Activated CD4-positive, alpha-beta memory T cell treated with anti-CD3 and anti-CD28 coated beads, Interleukin-2, amount 10 ng/mL, durations not matched to agents 7 days and 5 days (primary cell): ENCODE data around the gene FETUB. TPM values are rescaled to one million over a fixed set of nuclear protein-coding genes. Genes with fewer than 3 reads are reported as not detected.
"Not testable (repeated sequence)": the region's sequence is repeated elsewhere in the genome, so short reads cannot be mapped to it uniquely, and the experiment has no call there.

Experiments
- CTCF ChIA-PET: fragments of 350-600 bp; sonication (Branson Sonifier 250); formaldehyde crosslinking; loops from one replicate; lab custom pipeline; 2021; ENCODE audit warnings: antibody characterized with exemption, inconsistent platforms; lab: Charles Lee
- POLR2A ChIA-PET: fragments of 350-600 bp; sonication (Branson Sonifier 250); formaldehyde crosslinking; loops from one replicate; lab custom pipeline; 2021; ENCODE audit warnings: antibody characterized with exemption; lab: Charles Lee
- DNase-seq: peaks from one replicate; pipeline ENCODE4 v3.0.0-alpha.2; 2020
- H3K27ac Mint-ChIP-seq: one replicate; pipeline ENCODE4 v1.8.0; 2021; ENCODE audit warnings: mild to moderate bottlenecking, mixed read lengths
- H3K27me3 Mint-ChIP-seq: one replicate; pipeline ENCODE4 v1.8.0; 2021; ENCODE audit warnings: mixed read lengths
- H3K36me3 Mint-ChIP-seq: one replicate; pipeline ENCODE4 v1.8.0; 2021; ENCODE audit warnings: low read depth, mixed read lengths
- H3K4me1 Mint-ChIP-seq: one replicate; pipeline ENCODE4 v1.8.0; 2021; ENCODE audit warnings: mixed read lengths
- H3K4me3 Mint-ChIP-seq: one replicate; pipeline ENCODE4 v1.8.0; 2021; ENCODE audit warnings: mild to moderate bottlenecking, mixed read lengths
- H3K9me3 Mint-ChIP-seq: one replicate; pipeline ENCODE4 v1.8.0; 2021; ENCODE audit warnings: mixed read lengths
- total RNA-seq, 2 experiments: library from RNA; stranded (reverse); gene quantifications; one replicate each; pipeline ENCODE4 v1.2.3, GENCODE V29; 2021

FETUB gene
- total RNA-seq, 2 experiments from 2014 or later = not detected

DNA sequence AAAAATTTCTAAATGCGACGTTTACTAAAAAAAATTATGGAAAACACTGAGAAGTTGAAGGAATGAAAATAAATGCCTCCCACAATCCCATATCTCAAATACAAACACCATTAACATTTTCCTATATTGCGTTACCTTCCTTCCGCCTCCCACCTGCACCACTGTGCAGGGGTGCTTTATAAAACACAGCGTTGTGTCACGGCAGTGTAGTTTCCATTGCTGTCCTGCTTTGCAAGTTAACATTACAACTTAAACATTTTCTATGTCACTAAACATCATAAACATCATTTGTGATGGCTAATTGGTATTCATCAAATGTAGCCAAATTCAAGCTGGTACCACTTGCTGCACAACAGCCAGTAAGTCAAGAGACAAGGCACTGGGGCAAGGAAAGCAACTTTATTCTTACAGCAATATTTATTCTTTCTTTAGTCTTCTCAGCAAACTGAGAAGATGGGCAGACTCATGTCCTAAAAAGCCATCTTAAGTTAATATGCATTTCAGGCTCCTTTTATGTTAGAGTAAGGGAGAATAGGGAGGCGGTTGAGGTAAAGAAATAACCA is 12.3 kb upstream of the FETUB start:
- POLR2A ChIA-PET = no interaction called here
- Mint-ChIP-seq H3K36me3 (no peaks in the 10 kb centered on the region), H3K27ac (no peak overlapping the region), H3K9me3 (peaks cover 2% of the 10 kb centered on the region), H3K4me1 (no peaks in the 10 kb centered on the region), H3K4me3 (no peak overlapping the region), H3K27me3 (peaks cover 26% of the 10 kb centered on the region)
- DNase-seq = no peak
- CTCF ChIA-PET = no interaction called here

- Mint-ChIP-seq H3K4me3 (no peak overlapping the region), H3K27me3 (peaks cover 25% of the 10 kb centered on the region), H3K36me3 (no peaks in the 10 kb centered on the region), H3K27ac (no peak overlapping the region), H3K9me3 (peaks cover 2% of the 10 kb centered on the region), H3K4me1 (no peaks in the 10 kb centered on the region)
- ChIA-PET CTCF (interaction anchor here (0.7 to 2.8 kb wide), 2 partner anchors 12 to 14 kb away, joined by 3 to 11 read pairs; no protein-coding TSS in a partner anchor), POLR2A (no interaction called here)
- DNase-seq = no peak
Measured at GRCh38 chr3:186628756-186629155, 11.4 kb upstream of the FETUB start.

GRCh38 chr3:186630950-186631641 is 9.1 kb upstream of the FETUB start:
- Mint-ChIP-seq H3K36me3 (no peaks in the 10 kb centered on the region), H3K9me3 (peaks cover 2% of the 10 kb centered on the region), H3K4me3 (no peak overlapping the region), H3K4me1 (no peaks in the 10 kb centered on the region), H3K27ac (no peak overlapping the region), H3K27me3 (peaks cover 25% of the 10 kb centered on the region)
- ChIA-PET CTCF (interaction anchor here (1.0 to 2.8 kb wide), 3 partner anchors 12 to 16 kb away, joined by 3 to 11 read pairs (median 6); no protein-coding TSS in a partner anchor), POLR2A (no interaction called here)
- DNase-seq = no peak

DNA sequence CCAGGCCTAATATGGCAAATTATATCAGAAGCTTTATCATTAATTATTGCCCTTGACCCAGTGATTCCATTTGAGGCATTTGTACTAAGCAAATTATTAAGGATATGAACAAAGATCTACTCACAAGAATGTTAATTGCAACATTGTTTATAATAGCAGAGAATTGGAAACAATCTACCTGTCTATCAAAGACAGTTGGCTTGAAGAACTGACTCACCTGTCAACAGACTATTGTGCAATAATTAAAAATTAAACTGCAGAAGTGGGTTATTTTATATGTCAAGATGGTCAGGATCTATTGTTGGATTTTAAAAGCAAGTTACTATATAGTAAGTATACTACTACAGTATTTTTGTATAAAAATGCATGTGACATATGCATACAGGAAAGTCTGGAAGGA is 6.7 kb upstream of the FETUB start:
- Mint-ChIP-seq H3K9me3 (no peaks in the 10 kb centered on the region), H3K36me3 (no peaks in the 10 kb centered on the region), H3K27me3 (peaks cover 26% of the 10 kb centered on the region), H3K4me3 (no peak overlapping the region), H3K27ac (no peak overlapping the region), H3K4me1 (no peaks in the 10 kb centered on the region)
- DNase-seq = no peak
- CTCF ChIA-PET = interaction anchor here (1.4 kb wide), 1 partner anchor 19 kb away, joined by 5 read pairs; no protein-coding TSS in a partner anchor
- POLR2A ChIA-PET = no interaction called here

DNA sequence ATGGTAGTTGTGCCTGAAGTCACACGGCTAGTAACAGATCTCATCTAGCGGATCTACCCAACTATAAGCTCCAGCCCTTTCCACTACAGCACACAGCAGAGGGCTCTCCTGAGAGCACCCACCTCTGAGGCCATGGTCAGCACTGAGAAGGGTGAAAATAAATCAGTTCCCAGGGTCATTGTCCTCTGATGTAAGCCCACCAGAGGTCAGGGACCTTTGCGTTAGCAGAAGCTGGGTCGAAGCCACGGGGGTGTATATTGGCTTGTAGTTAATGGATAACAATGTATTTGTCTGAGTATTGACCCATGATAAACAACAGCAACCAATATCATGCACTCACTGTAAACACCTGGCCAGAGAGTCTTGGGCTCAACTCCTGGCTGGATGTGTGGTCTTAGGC is 6.0 kb upstream of the FETUB start:
- H3K4me1 Mint-ChIP-seq, H3K27ac Mint-ChIP-seq, CTCF ChIA-PET, POLR2A ChIA-PET, H3K9me3 Mint-ChIP-seq, DNase-seq, H3K36me3 Mint-ChIP-seq, H3K4me3 Mint-ChIP-seq: not testable (repeated sequence)
- H3K27me3 Mint-ChIP-seq = peaks cover 28% of the 10 kb centered on the region

DNA sequence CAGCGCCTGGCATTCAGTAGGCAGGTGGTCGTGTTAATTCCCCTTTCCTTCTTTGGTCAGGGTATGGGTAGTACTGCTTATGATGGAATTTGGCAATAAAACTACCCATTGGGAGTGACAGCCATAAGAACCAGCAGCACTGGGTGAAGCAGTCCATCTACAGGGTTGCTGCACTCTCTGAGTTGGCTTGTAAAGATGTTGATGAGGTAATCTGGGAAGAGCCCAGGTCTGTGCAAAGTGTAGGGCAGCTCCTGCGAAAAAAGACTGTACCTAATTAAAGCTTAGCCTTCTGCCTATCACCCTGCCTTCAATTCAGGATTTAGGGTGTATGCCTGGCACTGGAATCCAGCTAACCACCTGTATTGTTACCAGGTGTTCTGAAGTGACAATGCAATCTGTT is 4.7 kb upstream of the FETUB start:
- no peak overlapping the region for H3K4me3 Mint-ChIP-seq
- no peak for DNase-seq
- H3K4me1 Mint-ChIP-seq = no peaks in the 10 kb centered on the region
- peaks cover 23% of the 10 kb centered on the region for H3K27me3 Mint-ChIP-seq
- H3K36me3 Mint-ChIP-seq = no peaks in the 10 kb centered on the region
- ChIA-PET POLR2A (no interaction called here), CTCF (interaction anchor here (1.8 kb wide), 1 partner anchor 21 kb away, joined by 6 read pairs; no protein-coding TSS in a partner anchor)
- H3K27ac Mint-ChIP-seq = no peak overlapping the region
- H3K9me3 Mint-ChIP-seq = no peaks in the 10 kb centered on the region

GRCh38 chr3:186636536-186636935 is 3.7 kb upstream of the FETUB start:
- Mint-ChIP-seq H3K36me3 (no peaks in the 10 kb centered on the region), H3K27ac (no peak overlapping the region), H3K9me3 (no peaks in the 10 kb centered on the region), H3K27me3 (peaks cover 16% of the 10 kb centered on the region), H3K4me3 (no peak overlapping the region), H3K4me1 (no peaks in the 10 kb centered on the region)
- CTCF ChIA-PET = interaction anchor here (1.8 kb wide), 1 partner anchor 22 kb away, joined by 6 read pairs; no protein-coding TSS in a partner anchor
- DNase-seq = no peak
- POLR2A ChIA-PET = no interaction called here

- CTCF ChIA-PET = no interaction called here
Measured at GRCh38 chr3:186637686-186638085, 2.5 kb upstream of the FETUB start.

GRCh38 chr3:186638259-186638658 is 1.9 kb upstream of the FETUB start:
- H3K4me1 Mint-ChIP-seq = peaks cover 14% of the 10 kb centered on the region
- H3K27me3 Mint-ChIP-seq = peaks cover 14% of the 10 kb centered on the region
- no peak for DNase-seq
- no peak overlapping the region for H3K4me3 Mint-ChIP-seq
- no peaks in the 10 kb centered on the region for H3K9me3 Mint-ChIP-seq
- CTCF ChIA-PET = no interaction called here
- POLR2A ChIA-PET = no interaction called here
- H3K36me3 Mint-ChIP-seq = no peaks in the 10 kb centered on the region
- no peak overlapping the region for H3K27ac Mint-ChIP-seq

More at GRCh38 chr3:186637686-186638085, 2.5 kb upstream of the FETUB start:
- DNase-seq = no peak
- no peaks in the 10 kb centered on the region for H3K9me3 Mint-ChIP-seq
- peaks cover 8% of the 10 kb centered on the region for H3K4me1 Mint-ChIP-seq
- POLR2A ChIA-PET = no interaction called here
- H3K27ac Mint-ChIP-seq = no peak overlapping the region
- H3K27me3 Mint-ChIP-seq = peaks cover 14% of the 10 kb centered on the region
- no peaks in the 10 kb centered on the region for H3K36me3 Mint-ChIP-seq
- H3K4me3 Mint-ChIP-seq = no peak overlapping the region

GRCh38 chr3:186640473-186640818 is 247 bp downstream of the FETUB start:
- Mint-ChIP-seq H3K4me3 (no peak overlapping the region), H3K36me3 (no peaks in the 10 kb centered on the region), H3K27me3 (peaks cover 12% of the 10 kb centered on the region), H3K9me3 (no peaks in the 10 kb centered on the region), H3K4me1 (peaks cover 24% of the 10 kb centered on the region), H3K27ac (no peak overlapping the region)
- CTCF ChIA-PET = no interaction called here
- no peak for DNase-seq
- POLR2A ChIA-PET = no interaction called here

- Mint-ChIP-seq H3K36me3 (no peaks in the 10 kb centered on the region), H3K27me3 (peaks cover 12% of the 10 kb centered on the region), H3K4me1 (peaks cover 24% of the 10 kb centered on the region), H3K27ac (no peak overlapping the region), H3K9me3 (no peaks in the 10 kb centered on the region), H3K4me3 (no peak overlapping the region)
- no peak for DNase-seq
- ChIA-PET CTCF (interaction anchor here (1.9 kb wide), 1 partner anchor 24 kb away, joined by 8 read pairs; no protein-coding TSS in a partner anchor), POLR2A (interaction anchor here (1.6 kb wide), 1 partner anchor 143 kb away, joined by 4 read pairs; the partner anchor contains the start of gene EIF4A2)
Measured at GRCh38 chr3:186640929-186641328, 730 bp downstream of the FETUB start.

DNA sequence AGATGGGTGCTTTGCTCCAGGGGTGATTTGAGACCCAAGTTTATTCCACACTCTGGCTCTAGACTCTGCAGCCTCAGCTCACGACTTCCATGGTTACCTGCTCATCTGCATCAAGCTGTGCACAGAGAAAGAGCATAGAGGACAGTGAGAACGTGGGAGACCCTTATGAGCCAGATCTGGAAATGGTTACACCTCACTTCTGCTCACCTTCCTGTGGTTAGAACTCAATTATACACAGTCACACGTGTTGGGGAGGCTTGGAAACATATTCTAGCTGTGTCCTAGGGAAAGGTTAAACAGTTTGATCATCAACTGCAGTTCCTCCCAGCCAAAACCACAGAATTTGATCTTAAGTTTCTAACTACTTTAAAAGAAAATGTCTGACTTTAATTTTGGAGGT is 1.8 kb downstream of the FETUB start:
- CTCF ChIA-PET = interaction anchor here (0.6 to 3.6 kb wide), 3 partner anchors 25 to 32 kb away, joined by 3 to 10 read pairs (median 8); no protein-coding TSS in a partner anchor
- H3K27me3 Mint-ChIP-seq = peaks cover 7% of the 10 kb centered on the region
- H3K4me1 Mint-ChIP-seq = peaks cover 24% of the 10 kb centered on the region
- H3K27ac Mint-ChIP-seq = no peak overlapping the region
- H3K36me3 Mint-ChIP-seq = no peaks in the 10 kb centered on the region
- H3K4me3 Mint-ChIP-seq = no peak overlapping the region
- no peaks in the 10 kb centered on the region for H3K9me3 Mint-ChIP-seq
- POLR2A ChIA-PET = interaction anchor here (1.6 kb wide), 1 partner anchor 142 kb away, joined by 4 read pairs; the partner anchor contains the start of gene EIF4A2
- no peak for DNase-seq

DNA sequence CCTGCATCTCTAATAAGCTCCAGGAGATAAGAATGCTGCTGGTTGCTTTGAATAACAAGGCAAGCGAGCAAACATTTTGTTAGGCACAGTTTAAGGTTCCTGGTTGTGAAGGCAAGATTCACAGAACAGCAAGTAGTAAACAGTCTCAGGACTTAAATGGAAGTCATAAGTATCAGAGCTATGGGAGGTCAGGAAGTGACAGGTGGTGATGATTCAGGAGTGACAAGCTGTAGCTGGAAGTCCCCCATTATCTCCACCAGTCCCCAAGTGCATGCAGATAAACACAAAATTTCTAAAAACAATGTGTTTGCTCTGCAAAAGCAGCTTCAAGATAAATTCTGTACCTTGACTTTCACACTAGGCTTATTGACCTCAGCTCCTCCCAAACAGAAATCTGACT is 3.3 kb downstream of the FETUB start:
- Mint-ChIP-seq H3K27me3 (peaks cover 5% of the 10 kb centered on the region), H3K36me3 (no peaks in the 10 kb centered on the region), H3K4me3 (no peak overlapping the region), H3K27ac (no peak overlapping the region), H3K9me3 (no peaks in the 10 kb centered on the region), H3K4me1 (peaks cover 24% of the 10 kb centered on the region)
- no peak for DNase-seq
- CTCF ChIA-PET = interaction anchor here (0.9 to 3.6 kb wide), 4 partner anchors 13 to 177 kb away, joined by 3 to 10 read pairs (median 4); no protein-coding TSS in a partner anchor
- POLR2A ChIA-PET = interaction anchor here (0.8 to 1.6 kb wide), 3 partner anchors 26 to 140 kb away, joined by 3 read pairs; partner anchors contain the start of gene EIF4A2
